ENCODE results near the gene CCSER1.
"Not testable (repeated sequence)": the region's sequence is repeated elsewhere in the genome, so short reads cannot be mapped to it uniquely, and the experiment has no call there.

The CCSER1 gene

DNA sequence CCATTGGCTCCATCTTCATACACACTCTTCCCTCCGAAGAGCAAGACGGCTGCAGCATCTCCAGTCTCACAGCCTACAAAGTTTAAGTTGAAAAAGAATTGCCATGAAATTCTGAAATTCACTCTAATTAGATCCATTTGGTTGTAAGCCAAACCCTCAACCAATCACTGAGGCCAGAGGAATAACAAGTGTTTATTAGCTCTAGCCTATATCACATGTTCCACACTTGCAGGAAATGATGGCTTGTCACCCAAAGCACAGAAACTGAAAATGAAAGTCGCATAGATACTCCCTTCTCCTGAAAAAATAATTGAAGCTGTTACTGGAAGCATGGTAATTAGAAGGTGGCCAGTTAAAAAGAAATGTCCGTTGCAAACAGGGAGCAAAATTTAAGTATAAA is 1071.8 kb downstream of the CCSER1 start:
- DNase-seq: no peak

DNA sequence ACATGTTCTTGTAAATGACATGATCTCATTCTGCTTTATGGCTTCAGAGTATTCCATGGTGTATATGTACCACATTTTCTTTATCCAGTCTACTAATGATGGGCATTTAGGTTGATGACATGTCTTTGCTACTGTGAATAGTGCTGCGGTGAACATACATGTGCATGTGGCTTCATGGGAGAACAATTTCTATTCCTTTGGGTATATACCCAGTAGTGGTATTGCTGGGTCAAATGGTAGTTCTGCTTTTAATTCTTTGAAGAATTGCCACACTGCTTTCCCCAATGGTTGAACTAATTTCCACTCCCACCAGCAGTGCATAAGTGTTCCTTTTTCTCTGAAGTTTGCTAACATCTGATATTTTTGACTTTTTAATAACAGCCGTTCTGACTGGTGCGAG is 1080.3 kb downstream of the CCSER1 start:
- no peak for DNase-seq

DNA sequence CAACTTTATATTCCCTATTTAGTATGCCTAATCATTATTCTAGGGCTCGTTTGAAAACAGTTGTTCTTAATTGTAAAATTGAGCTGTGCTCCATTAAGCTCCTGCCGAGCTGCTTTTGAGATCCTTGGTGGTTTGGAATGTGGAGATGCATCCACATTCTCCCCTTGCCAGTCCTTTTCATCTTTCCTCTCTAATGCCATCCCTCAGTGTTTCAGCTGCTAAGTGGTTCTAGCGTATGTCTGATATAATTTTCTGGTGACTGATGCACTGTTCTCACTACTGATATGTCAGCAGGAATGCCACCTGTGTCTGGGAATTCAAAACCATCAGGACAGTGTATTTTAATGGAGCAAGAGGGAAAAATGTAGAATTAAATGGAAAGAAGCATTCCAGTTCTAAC is 1085.0 kb downstream of the CCSER1 start:
- DNase-seq: no peak

DNA sequence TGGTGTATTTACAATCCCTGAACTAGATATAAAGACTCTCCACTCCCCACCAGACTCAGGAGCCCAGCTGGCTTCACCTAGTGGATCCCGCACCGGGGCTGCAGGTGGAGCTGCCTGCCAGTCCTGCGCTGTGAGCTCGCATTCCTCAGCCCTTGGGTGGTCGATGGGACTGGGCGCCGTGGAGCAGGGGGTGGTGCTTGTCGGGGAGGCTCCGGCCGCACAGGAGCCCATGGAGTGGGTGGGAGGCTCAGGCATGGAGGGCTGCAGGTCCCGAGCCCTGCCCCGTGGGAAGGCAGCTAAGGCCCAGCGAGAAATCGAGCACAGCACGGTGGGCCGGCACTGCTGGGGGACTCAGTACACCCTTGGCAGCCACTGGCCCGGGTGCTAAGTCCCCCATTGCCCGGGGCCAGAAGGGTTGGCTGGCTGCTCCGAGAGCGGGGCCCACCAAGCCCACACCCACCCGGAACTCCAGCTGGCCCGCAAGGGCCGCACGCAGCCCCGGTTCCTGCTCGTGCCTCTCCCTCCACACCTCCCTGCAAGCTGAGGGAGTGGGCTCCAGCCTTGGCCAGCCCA is 1090.7 kb downstream of the CCSER1 start:
- DNase-seq: not testable (repeated sequence)

DNA sequence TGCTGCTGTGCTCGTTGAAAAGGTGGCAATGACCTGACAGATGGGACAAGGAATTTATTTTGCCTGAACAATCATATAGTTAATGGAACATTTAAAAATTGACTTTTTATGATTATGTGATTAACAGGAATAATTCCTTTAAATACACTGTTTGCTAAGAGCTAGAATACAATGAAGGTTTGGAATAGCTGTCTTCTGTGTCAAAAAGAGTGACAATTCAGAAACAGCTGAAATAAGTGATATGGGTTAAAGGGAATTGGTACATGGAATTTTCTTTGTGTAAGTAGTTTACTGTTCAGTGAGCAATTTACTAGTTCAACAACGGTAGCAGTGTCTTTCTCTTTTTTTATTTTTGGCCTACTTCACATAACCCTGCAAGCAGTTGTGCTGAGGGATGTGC is 1093.1 kb downstream of the CCSER1 start:
- DNase-seq: no peak

DNA sequence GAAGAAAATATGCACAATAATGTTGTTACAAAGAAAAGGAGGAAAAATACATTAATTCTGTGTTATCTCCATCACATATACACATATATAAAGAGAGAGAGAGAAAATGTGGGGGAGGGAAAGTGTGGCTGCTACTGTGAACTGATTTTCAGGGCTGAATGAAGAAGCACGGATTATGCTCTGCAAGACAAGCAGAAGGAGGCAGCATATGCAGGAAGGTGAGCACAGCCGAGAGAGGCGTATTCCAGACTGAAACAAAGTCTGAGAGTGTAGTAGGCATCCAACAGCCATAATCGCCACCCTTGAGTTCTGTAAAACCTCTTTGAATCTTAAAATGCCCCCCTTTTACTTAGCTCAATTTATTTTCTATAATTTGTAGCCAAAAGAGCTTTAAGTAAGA is 1094.8 kb downstream of the CCSER1 start:
- no peak for DNase-seq

DNA sequence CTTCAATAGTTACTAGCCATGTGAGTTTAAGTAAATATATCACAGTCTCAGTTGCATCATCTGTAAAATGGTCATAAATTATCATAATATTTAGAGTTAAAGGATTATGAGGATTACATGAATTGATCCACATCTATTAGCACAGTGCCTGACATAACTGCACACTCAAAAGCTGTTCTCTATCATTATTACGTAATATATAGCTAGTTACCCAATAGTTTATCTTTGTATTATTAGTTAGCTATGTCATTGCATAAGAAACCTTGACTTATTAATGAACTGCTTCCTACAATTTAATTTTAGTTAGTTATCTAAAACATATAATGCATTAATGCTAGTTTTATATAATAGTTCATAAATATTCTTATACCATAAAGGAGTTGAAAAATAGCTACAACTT is 1099.7 kb downstream of the CCSER1 start:
- DNase-seq: no peak

DNA sequence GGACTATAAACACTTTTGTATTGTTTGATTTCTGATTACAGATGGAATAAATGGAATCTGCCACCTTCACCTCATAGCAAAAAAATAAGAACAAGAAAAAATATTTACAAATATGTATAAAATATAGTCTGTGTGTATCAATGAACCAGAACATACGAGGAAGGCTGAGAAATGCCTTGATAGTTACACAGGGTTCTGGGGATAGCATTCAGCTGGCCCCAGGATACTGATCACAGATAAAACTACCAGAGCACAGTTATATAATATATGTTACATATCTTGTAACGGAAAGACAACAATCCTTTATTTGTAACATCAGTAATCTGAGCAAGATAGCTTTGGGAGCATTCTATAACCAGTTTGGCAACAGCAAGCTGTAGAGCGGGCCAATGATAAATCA is 1101.5 kb downstream of the CCSER1 start:
- no peak for DNase-seq

DNA sequence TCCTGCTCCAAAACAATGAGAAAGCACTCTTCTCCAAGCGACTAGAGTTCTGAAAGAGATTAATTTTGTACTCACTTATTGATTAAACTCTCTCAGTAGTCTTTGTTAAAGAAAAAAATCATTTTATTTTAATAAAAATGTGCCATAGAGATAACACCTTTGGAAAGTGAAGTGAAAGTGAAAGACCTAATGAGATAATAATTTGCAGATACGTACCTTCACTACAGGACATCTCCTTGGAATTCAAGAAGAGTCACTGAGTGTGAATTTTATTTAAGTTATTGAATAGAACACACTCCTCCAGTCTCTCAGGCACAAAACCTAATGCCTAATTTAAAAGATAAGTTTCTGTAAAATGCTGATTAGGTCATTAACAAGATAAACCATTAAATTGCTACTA is 1106.0 kb downstream of the CCSER1 start:
- DNase-seq: no peak

DNA sequence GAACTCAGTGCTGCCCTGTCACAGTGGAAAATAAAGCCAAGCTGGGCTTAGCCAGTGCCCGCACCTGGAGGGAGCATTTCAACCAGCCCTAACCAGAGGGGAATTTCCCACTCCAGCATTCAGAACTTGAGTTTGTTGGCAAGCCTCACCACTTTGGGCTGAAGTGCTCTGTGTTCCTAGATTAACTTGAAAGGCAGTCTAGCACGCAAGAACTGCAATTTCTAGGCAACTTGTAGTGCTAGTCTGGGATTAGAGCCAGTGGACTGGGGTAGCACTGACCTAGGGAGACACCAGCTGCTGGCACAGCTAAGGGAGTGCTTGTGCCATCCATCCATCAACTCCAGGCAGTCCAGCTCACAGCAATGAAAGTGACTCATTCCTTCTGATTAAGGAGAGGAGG is 1115.9 kb downstream of the CCSER1 start:
- no peak for DNase-seq

DNA sequence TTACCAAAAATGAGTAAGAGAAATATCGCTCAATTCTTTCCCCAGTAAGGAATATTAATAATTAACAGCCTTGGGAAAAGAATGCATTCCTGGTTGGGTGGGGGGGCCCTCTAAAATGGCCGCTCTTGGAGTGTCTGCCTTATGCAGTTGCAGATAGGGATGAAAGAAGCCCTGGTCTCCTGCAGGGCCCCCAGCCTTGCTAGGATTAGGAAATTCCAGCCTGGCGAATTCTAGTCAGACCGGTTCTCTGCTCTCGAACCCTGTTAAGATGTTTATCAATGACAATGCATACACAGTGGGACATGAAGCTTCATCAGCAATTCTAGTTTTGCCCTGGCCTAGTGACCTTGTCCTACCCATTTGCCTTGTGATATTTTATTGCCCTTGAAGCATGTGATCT is 1128.8 kb downstream of the CCSER1 start:
- DNase-seq: no peak

DNA sequence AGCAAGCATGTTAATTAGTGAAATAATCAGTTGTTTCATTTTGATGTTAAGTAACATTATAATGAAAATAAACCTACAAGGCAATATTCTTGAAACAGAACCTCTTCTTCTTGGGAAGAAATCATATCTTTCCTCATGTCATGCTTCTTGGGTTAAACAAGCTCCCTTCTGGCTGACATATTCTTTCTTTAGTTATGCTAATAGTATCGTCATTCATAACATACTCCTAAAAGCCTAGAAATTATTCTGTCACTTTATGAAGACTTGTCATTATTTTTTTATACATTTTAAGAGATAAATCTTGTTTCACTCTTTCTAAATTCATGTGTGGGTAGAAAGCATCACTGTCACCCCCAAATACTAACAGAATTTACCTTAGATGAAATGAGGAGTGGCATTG is 1129.6 kb downstream of the CCSER1 start:
- no peak for DNase-seq

DNA sequence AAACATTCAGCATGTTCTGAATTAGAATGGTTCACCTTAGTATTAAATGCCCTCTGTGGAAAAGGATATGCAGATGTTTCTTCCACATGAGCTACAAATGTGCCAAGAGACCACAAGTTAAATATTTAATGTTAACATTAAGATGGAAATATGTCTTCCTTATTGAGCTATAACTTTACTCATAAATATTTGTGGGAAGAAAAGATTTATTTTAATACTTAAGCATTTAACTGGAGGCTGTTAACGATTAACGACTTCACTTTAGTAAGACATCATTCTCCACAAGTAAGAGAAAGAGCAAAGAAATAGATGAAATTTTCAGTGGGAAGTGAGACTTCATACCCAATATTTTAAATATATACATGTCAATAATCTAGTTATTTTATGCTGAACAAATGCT is 1130.5 kb downstream of the CCSER1 start:
- no peak for DNase-seq

DNA sequence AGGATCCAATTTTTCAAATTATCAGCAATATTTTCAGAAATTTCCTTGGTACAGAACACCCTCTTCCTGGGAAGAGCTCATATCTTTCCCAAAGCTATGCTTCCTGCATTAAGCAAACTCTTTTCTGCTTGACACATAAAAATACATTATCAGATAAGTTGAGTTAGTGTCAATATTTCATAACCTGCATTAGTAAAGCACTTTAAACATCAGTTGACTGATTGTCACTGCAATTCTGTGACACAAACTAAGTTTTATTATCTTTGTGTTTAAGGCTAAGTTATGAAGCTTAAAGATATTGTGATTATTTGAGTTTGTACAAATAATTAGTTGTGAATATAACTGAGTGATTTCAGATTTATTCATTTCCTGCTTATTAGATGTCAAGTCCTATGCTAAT is 1131.1 kb downstream of the CCSER1 start:
- no peak for DNase-seq

DNA sequence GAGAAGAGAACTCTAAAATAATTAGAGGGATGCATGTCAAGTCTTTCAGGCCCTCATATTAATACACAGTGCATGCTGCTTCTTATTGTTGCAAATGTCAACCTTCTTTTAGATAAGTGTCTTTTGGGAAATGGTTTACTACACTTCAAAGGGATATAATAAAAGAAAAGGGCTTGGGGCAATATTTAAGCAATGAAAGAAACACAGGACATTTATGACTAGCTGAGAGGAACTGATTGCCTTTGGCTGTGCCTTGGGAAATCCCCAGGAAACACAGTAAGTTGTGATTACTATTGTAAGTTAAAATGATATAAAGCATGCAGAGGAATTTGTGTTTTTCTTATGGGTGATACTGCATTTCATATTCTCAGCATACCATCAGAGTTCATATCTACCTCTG is 1140.3 kb downstream of the CCSER1 start:
- DNase-seq: no peak

DNA sequence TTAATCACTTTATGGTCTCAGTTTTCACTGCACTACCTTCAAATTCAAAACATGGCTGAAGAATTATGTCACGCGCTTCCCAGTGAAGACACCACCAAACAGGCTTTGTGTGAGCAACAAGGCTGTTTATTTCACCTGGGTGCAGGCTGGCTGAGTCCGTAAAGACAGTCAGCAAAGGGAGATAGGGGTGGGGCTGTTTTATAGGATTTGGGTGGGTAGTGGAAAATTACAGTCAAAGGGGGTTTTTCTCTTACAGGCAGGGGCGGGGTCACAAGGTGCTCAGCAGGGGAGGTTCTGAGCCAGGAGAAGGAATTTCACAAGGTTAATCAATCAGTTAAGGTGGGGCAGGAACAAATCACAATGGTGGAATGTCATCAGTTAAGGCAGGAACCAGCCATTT is 1141.3 kb downstream of the CCSER1 start:
- DNase-seq: not testable (repeated sequence)

DNA sequence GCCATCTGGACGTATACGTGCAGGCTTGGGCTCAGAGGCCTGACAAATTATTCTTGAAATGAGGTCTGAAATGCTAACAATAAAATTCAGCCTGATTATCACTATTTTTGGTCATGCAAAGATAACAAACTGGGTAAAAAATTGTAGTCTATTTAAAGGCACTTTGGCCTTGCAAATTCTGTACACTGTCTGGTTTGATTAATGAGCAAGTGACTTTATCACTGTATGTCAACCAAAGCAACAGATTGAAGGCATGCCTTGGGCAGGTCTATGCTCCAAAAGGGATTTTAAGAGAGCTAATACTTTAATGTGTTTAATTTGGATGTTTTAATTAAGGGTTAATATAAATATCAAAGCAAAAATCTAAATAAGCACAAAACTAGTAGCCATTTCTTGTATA is 1141.7 kb downstream of the CCSER1 start:
- no peak for DNase-seq

DNA sequence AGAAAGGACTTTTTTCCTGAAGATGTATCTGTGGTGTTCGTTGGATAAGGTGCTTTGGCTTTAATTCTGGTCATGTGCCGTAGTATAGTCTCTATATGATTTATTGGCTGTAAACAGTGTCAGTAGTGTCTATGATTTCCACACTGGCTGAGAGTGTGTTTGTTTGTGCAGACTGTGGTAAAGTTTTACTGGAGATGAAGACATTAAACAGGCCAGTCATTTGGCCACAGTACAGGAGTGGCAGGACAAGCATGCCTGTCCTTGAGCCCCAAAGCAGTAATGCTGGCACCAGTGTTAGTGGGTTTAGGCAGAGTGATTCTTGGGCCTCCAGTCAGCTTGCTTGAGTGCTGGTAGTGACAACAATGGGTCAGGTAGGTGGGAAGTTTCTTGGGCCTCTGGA is 1152.7 kb downstream of the CCSER1 start:
- DNase-seq: no peak

DNA sequence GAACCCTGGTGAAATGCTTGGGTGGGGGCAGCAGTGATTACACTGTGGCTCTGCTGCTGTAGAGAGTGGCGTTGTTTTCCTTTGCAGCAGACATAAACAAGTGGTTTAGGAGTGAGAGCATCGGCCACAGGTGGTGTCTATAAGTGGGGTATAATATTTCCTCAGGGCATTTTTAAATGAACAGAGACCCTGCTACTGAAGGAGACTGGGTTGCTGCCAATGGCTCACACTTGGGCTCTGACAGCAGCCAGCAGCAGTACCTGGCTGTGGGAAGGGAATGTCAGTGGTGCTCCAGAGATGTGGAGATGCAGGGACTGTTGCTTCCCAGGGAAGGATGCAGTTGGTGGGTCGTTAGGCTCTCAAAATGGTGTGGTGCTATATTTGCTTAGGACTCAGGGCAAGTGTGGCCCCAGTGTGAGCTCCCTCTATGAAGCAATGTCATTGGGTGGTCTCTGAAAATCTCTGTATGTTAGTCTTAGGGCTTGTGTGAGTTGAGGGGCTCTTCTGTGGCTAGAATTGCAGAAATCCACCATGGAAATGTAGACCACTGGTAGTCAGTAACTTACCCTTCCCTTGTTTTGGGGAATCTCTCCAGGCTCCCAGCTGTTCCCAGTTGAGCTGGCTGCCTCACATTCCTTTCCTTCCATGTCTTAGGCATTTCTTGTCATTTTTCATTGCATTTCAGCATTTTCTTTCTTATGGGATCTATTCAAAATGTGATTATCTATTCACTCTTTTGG is 1153.5 kb downstream of the CCSER1 start:
- no peak for DNase-seq

DNA sequence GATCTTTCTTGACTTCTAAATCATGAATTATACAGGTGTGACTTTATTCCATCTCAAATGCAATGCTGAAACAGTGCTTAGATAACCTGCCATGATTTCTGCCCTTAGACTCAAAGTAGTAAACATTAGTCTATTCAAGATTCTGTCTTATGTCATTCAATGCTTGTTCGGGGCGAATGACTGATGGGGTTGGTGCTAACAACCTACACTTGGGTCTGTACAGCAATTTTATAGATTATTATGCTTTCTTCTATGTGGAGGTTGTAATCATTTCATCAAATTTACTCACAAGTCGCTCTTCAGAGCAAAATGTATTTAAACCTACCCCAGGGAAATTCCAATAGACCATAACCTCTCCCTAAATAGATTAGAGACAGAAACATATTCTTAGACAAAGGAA is 1155.0 kb downstream of the CCSER1 start:
- no peak for DNase-seq

DNA sequence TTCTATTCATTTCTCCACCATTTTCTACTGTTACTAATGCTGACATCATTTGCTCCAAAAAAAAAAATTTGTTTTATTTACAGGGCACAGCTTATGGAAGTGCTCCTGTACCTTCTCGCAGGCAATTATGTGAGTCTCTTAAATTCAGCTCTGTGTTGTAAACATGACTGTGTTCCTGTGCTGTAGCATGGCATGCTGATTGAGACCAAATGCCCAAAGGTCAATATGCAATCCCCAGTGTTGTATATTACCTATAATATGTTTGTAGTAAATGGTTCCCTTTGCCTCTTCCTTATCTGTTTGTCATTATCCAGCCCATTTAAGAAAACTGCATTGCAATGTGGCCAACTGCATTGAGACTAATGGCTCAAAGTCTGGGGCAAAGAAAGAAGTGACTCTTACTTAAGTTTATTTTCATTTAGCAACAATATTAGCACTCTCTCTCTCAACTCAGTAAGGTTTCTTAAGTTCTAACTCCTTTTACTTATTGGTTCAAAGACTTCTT is 1156.6 kb downstream of the CCSER1 start:
- DNase-seq: no peak

DNA sequence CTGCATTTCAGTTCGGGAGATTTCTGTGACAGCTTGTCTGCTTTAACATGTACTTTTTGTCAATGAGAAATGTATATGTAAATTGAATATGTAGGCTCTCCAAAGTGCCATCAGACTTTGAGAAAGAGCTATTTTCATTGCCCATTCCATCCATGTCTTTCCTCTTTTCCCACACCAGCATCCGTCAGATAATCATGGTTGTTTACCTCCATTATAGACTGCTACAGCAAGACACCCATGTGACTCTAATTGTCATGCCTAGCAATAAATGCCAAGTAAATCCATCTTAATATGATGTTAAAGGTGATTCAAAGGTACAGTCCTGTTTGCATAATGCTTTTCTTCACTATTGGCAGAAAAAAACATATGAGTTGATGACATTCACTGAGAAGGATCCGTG is 1157.3 kb downstream of the CCSER1 start:
- DNase-seq: no peak

DNA sequence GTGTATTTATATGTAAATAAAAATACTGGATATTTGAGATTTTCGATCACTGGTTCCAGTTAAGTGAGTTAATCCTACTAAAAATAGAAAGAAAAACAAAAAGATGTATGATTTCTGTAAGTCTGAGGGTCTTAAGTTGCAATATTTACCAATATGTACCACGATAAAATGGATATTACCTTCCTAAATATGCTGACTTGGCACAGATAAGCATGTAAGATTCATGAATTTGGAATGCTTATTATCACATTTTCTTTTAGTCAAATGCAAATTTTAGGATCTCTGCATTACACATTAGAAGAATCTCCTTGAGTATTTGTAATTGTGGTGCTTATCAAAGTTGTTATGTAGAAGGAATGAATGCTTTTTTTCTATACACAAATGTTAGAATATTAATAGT is 1158.3 kb downstream of the CCSER1 start:
- no peak for DNase-seq

DNA sequence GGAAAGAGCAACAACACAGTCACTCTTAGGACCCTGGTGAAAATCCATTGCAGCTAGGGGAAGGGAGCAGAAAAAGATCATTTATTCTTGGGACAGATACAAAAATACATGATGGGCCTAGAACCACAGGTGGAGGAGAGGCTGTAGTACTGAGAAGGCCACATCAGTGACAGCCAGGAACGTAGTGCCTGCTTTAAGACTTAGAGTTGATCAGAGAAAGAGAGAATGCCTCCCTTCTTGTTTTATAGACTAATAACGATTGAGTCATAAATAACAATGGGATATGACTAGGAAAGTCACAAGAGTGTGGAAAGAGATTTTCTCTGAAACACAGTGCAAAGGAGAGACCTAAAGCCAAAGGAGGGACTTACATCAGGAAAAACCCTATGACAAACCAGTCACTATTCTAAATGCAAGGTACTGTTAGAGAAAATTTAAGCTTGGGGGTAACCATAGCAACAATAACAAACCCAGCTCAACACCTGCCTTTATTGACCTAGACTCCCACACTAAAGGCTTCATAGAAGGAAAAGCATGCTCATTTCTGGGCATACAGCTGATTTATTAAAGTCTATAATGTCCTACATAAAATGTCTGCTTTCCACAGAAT is 1161.6 kb downstream of the CCSER1 start:
- no peak for DNase-seq

Measured in right kidney (tissue), 1 donor.